ENCODE data around the gene CDH22.
A peak's percentile ranks its signal among the peaks of the same experiment; 100 is the strongest.

CDH22 gene

GRCh38 chr20:46188866-46189541, 119.3 kb downstream of the CDH22 start:
- no peak for DNase-seq

DNA sequence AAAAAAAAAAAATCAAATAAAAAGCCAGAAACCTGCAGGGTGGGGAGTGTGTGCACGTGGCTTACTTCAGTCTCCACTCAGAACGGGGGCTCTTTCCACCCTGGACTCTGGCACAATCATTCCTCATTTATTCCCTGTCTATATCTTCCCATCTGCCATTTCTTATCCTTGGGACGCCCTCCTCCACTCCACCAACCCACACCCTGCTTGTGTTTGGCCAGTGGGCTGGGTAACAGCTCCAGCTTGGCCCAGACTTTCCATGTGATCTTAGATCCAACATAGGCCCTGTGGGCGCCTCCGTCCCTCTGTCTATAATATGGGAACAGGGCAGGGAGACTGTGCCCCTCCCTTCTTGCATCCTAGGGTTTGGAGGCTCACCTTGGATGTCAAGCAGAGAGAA, 122.1 kb downstream of the CDH22 start:
- no peak for DNase-seq

DNA sequence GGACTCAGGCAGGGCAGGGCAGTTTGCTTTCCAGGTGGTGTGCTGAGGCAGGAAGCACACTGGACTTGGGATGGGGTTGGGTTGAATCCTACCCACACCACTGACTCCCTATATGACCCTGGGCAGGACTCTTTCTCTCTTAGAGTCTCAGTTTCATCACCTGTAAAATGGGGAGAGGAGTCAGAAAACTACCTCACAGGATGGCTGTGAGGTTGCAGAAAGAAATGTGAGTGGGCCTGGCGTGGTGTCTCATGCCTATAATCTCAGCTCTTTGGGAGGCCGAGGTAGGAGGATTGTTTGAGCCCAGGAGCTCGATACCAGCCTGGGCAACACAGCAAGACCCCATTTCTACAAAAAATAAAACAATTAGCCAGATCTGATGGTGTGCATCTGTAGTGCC, 122.9 kb downstream of the CDH22 start:
- no peak for DNase-seq

DNA sequence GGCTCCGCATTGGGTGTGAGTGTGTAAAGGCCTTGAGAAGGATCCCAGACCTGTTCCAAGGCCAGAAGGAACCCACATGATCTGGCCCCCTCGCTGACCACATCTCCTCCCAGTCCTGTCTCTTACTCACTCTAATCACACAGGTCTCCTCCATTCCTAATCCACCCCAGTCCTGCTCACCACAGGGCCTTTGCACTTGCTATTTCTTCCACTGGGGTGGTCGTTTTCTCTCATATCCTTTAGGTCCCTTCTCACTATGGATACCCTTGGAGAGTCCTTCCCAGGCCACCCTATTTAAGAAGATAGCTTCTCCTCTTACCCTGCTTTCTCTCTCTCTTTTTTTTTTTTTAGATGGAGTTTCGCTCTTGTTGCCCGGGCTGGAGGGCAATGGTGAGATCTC, 124.5 kb downstream of the CDH22 start:
- DNase-seq, result no peak

GRCh38 chr20:46182276-46183200, 125.8 kb downstream of the CDH22 start:
- DNase-seq, result no peak

- DNase-seq, result no peak
Observed at GRCh38 chr20:46179862-46180261, 128.4 kb downstream of the CDH22 start.

GRCh38 chr20:46178891-46179290, 129.4 kb downstream of the CDH22 start:
- DNase-seq, result no peak

DNA sequence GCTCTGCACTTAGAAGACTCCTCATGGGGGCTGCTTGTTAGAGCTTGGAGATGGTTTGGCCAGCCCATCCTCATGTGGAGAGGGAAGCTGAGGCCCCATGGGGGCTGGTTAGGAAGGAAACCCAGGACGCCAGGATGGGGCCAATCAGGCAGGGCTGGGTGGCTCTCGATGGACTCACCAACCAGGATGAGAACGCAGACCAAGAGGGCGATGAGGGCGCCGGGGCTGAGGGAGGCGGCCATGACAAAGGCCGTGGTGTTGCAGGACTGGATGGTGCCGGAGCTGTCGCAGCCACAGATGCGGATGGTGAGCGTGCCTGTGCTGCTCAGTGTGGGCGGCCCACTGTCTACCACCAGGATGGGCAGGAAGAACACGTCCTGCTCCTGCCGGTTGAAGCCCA, 130.5 kb downstream of the CDH22 start:
- no peak for DNase-seq

- no peak for DNase-seq
Observed at GRCh38 chr20:46176739-46177378, 131.4 kb downstream of the CDH22 start.

GRCh38 chr20:46175127-46175494, 133.2 kb downstream of the CDH22 start:
- no peak for DNase-seq

DNA sequence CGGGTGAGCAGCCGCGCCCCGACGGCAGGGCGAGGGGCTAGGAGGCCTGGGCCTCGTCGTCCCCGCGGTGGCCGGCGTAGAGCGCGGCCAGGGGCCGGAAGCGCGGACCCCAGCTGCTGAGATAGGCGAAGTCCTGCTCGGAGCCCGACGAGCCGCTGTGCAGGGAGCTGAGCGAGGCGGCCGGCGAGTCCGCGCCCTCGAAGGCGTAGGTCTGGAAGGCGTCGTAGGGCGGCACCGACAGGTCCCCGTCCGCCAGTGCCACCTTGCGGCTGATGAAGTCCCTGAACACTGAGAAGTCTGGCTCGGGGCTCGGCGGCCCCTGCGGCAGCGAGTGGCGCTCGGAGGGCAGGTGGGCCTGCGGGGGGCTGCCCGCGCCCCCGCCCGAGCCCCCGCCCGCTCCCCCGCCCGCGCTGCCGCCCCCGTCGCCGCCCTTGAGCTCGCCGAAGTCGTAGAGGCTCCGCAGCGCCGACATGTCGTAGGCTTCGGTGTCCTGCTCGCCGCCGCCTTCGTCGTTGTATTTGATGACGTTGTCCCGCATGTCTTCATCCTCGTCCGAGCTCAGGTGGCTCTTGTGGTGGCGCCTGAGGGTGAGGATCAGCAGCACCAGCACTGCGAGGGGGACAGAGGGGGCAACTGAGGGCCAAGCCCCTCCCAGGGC, 133.7 kb downstream of the CDH22 start:
- peak; percentile 59 for DNase-seq

DNA sequence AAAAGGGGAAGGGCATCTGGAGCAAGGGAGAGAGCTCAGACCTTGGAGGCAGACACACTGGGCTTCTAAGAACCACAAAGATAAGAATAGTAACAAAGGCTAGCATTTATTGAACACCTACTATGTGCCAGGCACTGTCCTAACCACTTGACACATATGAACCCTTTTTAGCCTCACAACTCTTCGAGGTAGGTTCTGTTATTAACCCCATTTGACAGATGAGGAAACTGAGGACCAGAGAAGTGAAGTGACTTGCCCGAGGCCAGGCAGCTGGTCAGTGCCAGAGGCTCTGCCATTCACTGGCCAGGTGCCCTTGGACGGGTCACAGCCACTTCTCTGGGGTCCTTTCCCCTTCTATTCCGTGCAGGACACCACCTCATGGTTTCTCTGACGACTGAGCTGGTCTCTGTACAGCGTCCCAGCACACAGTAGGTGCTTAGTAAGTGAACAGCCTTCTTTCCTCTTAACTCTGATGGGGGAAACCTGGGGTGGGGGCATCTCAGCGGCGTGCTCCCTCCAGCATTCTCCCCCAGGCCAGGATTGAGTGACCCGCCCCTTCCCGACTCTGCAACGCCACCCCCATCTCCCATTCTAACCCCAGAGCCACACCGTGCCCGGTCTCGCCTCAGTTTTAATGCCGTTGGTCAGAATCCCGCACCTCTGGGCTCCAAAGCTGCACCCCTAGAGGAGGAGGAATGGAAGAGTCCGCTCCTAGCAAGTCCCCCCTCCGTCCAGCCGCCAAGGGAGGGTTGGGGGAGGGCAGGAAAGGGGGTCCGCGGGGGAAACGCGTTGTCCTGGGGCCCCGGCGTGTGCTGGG, 134.4 kb downstream of the CDH22 start:
- no peak for DNase-seq

DNA sequence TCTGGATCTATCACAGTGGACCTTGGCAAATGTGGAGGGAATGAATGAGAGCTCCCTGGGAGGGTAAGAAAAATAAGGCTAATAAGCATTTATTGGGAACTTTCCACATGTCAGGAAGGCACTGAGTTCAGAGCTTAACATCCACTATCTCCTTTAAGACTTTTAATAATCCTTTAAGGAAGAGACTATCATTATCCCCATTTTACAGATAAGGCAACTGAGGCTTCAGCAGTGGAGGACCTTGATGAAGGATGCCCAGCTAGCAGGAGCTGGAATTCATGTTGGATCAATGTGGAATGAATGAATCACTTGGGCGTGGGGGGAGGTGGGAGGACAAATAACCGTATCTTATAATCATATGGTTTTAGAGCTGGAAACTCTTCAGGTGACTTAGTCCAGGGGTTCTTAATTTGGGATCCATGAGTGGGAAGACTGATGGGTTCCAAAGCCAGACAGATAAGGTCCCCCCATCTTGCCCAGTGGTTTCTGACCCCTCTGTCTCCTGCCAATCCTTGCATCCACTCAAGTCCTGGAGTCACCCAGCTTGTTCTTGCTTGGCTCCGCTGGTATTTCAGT, 135.2 kb downstream of the CDH22 start:
- no peak for DNase-seq

DNA sequence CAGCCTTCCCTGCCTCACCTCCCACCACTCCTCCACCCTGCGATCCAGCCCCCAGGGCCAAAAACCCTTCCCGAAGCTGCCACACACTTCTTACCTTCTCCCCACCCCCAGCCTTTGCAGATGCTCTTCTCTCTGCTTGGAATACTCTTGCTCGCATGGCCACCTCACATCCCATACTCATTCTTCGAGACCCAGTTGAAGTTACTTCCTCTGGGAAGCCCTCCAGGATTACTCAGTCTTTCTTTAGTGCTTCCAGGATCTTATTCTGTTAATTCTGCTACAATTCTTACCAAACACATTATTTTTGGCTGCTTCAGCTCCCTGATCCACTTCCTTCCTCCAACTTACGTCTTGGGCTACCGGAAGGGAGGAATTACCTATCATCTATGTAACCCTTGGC, 135.8 kb downstream of the CDH22 start:
- no peak for DNase-seq

DNA sequence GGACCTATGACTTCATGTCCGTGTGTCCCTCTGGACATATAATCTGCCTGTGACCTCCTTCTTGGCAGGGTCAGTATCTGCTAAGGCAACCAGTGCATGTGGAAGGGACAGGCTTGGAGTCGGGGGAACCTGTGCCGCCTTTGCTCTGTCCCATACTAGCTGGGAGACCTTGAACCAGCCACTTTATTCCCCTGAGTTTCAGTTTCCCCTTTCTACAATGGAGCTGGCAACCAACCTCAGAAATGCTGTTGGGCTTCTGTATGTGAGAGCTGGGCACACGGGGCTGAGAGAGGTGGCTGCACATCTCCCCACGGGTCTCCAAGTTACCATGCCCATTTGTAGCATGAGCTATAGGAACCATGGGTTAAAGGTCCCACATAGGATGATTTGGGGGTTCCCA, 136.4 kb downstream of the CDH22 start:
- DNase-seq, result no peak

DNA sequence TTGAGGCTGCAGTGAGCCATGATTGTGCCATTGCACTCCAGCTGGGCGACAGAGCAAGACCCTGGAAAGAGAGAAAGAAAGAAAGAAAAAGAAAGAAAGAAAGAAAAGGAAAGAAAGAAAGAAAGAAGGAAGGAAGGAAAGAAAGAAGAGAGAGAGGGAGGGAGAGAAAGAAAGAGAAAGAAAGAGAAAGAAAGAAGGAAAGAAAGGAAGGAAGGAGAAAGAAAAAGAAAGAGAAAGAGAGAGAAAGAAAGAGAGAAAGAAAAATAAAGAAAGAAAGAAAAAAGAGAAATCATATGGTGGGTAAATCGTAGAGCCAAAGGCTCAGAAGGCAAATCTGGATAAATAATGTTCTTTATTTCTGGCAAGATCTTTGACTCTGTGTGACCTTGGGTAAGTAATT, 136.8 kb downstream of the CDH22 start:
- DNase-seq, result no peak

- DNase-seq, result no peak
Observed at GRCh38 chr20:46169245-46170171, 138.8 kb downstream of the CDH22 start.

DNA sequence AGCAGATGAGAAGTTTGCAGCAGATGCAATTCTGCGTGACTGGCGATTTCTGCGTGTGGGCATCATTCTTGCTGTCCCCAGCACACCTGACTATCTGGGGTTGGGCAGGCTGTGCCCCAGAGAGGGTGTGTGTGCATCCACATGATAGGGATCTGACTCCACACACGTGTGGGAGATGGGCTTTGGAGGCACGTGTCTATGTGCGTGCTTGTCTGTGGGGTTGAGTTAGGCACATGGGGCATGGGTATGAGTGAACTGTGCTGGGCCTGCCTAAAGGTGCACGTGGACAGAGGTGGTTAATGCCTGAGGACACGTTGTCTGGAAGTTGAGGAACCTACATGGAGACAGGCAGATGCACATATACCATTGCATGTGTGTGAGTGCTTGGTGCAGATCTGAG, 139.9 kb downstream of the CDH22 start:
- DNase-seq, result no peak

DNA sequence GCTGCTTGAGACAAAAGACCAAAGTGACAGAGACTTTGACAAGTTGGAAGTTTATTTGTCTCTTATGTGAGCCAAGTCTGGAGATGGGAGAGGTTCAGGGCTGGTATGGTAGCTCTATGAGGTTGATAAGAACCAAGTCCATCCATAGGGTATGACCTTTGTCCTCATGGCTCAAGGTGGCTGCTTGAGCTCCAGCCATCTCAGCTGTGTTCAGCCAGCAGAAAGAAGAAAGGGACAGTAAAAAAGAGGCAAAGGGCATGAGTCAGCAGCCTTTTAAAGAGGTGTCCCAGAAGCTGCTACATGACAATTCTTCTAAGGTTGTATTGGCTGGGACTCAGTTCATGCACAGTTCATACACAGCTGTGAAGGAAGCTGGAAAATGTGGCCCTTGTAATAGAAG, 141.2 kb downstream of the CDH22 start:
- no peak for DNase-seq

GRCh38 chr20:46164254-46164653, 144.0 kb downstream of the CDH22 start:
- no peak for DNase-seq

- DNase-seq, result no peak
Observed at GRCh38 chr20:46161921-46162320, 146.4 kb downstream of the CDH22 start.
